Measurements from ENCODE around the gene CCDC102A. TPM values are rescaled to one million over a fixed set of nuclear protein-coding genes. Genes with fewer than 3 reads are reported as not detected.

CCDC102A gene
- total RNA-seq, 1 experiment from 2014 or later: 4.5 TPM

DNA sequence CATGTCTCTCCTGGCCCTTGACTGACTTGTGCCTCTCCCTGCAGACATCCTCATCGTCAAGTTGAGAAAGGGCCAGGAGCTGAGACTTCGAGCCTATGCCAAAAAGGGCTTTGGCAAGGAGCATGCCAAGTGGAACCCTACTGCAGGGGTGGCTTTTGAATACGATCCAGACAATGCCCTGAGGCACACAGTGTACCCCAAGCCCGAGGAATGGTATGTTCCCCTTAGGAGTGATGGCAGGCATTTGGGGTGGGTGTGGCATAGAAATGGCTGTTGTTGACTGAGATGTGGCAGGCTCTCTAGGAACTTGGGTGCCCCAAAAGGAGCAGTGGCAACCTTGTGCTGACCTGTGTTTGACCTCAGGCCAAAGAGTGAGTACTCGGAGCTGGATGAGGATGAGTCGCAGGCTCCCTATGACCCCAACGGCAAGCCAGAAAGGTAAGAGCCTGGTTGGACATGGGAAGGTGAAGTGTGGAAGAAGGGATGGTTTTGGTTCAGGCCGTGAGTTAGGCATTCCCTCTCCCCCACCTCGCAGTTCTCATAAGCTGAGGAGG lies 66.4 kb downstream of the CCDC102A start:
- Histone ChIP-seq H3K9me2 (ENCODE audit: insufficient read depth) (no peaks in the 10 kb centered on the region), H3K4me3 (replicated peaks in 1 of 2; ENCODE audit: low read depth in 1 of 2, low read length in 2 of 2) (no peak overlapping the region), H3K27me3 (ENCODE audit: insufficient read depth, low read length) (no peaks in the 10 kb centered on the region), H3K27ac (ENCODE audit: low read depth, low read length) (no peak overlapping the region), H3K9ac (ENCODE audit: low read length) (no peak overlapping the region), H2AFZ (ENCODE audit: low read depth, low read length, poor library complexity, severe bottlenecking) (no peak overlapping the region), H4K20me1 (ENCODE audit: insufficient read depth) (no peaks in the 10 kb centered on the region), H3K9me3 (ENCODE audit: control insufficient read depth in 1 of 2, insufficient read depth in 1 of 2, low read depth in 1 of 2, low read length in 2 of 2) (no peaks in the 10 kb centered on the region), H3K79me2 (ENCODE audit: insufficient read depth, low read length) (peaks cover 15% of the 10 kb centered on the region; the same call in 1 of the 2 replicates), H3K4me1 (ENCODE audit: control insufficient read depth in 1 of 2, insufficient read depth in 2 of 2, low read length in 2 of 2) (no peaks in the 10 kb centered on the region), H3K36me3 (ENCODE audit: control insufficient read depth in 1 of 2, insufficient read depth in 2 of 2, low read length in 2 of 2) (peaks cover 51 to 67% of the 10 kb centered on the region in 2 experiments; a peak in 3 of 4 replicates), H3K4me2 (ENCODE audit: low read length) (no peak overlapping the region)
- DNase-seq (ENCODE audit: low read depth, low spot score) (no peak), ATAC-seq (no peak)
- no TSS peak for BruUV-seq (replicated peaks)
- RAD21 ChIA-PET (ENCODE audit: low non-redundant PET in 1 of 2, low total read pairs in 2 of 2, uncharacterized antibody in 2 of 2, unreplicated experiment in 2 of 2): no interaction called here
- POLR2A ChIA-PET: no interaction called here
- TF ChIP-seq POLR2A (IDR thresholded peaks at IDR 0.05; ENCODE audit: borderline replicate concordance, extremely low read depth, insufficient read depth, insufficient read length) (no peak), ZNF274 (IDR thresholded peaks at IDR 0.05; ENCODE audit: low read depth, low read length) (no peak), POLR2AphosphoS5 (IDR thresholded peaks at IDR 0.05; ENCODE audit: low read depth, low read length) (no peak), YY1 (IDR thresholded peaks at IDR 0.05; ENCODE audit: extremely low read depth, insufficient replicate concordance, low read depth, low read length) (no peak), EZH2phosphoT487 (IDR thresholded peaks at IDR 0.05; ENCODE audit: borderline replicate concordance) (no peak), CEBPB (IDR thresholded peaks at IDR 0.05; ENCODE audit: low read depth) (no peak), EGR1 (IDR thresholded peaks at IDR 0.05; ENCODE audit: low read depth) (no peak), ELF1 (IDR thresholded peaks at IDR 0.05; ENCODE audit: borderline replicate concordance, low read depth) (no peak), CBX3 (IDR thresholded peaks at IDR 0.05; ENCODE audit: low read depth) (no peak), FOSL1 (IDR thresholded peaks at IDR 0.05; ENCODE audit: low read depth) (no peak), JUND (IDR thresholded peaks at IDR 0.05) (no peak), EZH2 (IDR thresholded peaks at IDR 0.05) (no peak), TCF7L2 (IDR thresholded peaks at IDR 0.05; ENCODE audit: borderline replicate concordance, extremely low read depth, insufficient read depth, insufficient read length) (no peak), SIN3A (IDR thresholded peaks at IDR 0.05; ENCODE audit: low read depth) (no peak), ZFX (IDR thresholded peaks at IDR 0.05) (no peak)
- TF ChIP-seq, protein P1, sequence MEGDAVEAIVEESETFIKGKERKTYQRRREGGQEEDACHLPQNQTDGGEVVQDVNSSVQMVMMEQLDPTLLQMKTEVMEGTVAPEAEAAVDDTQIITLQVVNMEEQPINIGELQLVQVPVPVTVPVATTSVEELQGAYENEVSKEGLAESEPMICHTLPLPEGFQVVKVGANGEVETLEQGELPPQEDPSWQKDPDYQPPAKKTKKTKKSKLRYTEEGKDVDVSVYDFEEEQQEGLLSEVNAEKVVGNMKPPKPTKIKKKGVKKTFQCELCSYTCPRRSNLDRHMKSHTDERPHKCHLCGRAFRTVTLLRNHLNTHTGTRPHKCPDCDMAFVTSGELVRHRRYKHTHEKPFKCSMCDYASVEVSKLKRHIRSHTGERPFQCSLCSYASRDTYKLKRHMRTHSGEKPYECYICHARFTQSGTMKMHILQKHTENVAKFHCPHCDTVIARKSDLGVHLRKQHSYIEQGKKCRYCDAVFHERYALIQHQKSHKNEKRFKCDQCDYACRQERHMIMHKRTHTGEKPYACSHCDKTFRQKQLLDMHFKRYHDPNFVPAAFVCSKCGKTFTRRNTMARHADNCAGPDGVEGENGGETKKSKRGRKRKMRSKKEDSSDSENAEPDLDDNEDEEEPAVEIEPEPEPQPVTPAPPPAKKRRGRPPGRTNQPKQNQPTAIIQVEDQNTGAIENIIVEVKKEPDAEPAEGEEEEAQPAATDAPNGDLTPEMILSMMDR (IDR thresholded peaks at IDR 0.05 in 2 of 3, conservative IDR thresholded peaks at IDR 0.05 in 1 of 3; ENCODE audit: borderline replicate concordance in 1 of 3, insufficient read depth in 1 of 3, low read depth in 2 of 3, low read length in 2 of 3): no peak
- TF ChIP-seq, protein P2, sequence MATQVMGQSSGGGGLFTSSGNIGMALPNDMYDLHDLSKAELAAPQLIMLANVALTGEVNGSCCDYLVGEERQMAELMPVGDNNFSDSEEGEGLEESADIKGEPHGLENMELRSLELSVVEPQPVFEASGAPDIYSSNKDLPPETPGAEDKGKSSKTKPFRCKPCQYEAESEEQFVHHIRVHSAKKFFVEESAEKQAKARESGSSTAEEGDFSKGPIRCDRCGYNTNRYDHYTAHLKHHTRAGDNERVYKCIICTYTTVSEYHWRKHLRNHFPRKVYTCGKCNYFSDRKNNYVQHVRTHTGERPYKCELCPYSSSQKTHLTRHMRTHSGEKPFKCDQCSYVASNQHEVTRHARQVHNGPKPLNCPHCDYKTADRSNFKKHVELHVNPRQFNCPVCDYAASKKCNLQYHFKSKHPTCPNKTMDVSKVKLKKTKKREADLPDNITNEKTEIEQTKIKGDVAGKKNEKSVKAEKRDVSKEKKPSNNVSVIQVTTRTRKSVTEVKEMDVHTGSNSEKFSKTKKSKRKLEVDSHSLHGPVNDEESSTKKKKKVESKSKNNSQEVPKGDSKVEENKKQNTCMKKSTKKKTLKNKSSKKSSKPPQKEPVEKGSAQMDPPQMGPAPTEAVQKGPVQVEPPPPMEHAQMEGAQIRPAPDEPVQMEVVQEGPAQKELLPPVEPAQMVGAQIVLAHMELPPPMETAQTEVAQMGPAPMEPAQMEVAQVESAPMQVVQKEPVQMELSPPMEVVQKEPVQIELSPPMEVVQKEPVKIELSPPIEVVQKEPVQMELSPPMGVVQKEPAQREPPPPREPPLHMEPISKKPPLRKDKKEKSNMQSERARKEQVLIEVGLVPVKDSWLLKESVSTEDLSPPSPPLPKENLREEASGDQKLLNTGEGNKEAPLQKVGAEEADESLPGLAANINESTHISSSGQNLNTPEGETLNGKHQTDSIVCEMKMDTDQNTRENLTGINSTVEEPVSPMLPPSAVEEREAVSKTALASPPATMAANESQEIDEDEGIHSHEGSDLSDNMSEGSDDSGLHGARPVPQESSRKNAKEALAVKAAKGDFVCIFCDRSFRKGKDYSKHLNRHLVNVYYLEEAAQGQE (IDR thresholded peaks at IDR 0.05; ENCODE audit: low read depth): no peak
- TF ChIP-seq, protein P3, sequence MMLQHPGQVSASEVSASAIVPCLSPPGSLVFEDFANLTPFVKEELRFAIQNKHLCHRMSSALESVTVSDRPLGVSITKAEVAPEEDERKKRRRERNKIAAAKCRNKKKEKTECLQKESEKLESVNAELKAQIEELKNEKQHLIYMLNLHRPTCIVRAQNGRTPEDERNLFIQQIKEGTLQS (IDR thresholded peaks at IDR 0.05): no peak
- TF ChIP-seq, protein P4, sequence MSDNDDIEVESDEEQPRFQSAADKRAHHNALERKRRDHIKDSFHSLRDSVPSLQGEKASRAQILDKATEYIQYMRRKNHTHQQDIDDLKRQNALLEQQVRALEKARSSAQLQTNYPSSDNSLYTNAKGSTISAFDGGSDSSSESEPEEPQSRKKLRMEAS (IDR thresholded peaks at IDR 0.05): no peak
- TF ChIP-seq, protein P5, sequence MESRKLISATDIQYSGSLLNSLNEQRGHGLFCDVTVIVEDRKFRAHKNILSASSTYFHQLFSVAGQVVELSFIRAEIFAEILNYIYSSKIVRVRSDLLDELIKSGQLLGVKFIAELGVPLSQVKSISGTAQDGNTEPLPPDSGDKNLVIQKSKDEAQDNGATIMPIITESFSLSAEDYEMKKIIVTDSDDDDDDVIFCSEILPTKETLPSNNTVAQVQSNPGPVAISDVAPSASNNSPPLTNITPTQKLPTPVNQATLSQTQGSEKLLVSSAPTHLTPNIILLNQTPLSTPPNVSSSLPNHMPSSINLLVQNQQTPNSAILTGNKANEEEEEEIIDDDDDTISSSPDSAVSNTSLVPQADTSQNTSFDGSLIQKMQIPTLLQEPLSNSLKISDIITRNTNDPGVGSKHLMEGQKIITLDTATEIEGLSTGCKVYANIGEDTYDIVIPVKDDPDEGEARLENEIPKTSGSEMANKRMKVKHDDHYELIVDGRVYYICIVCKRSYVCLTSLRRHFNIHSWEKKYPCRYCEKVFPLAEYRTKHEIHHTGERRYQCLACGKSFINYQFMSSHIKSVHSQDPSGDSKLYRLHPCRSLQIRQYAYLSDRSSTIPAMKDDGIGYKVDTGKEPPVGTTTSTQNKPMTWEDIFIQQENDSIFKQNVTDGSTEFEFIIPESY (IDR thresholded peaks at IDR 0.05; ENCODE audit: extremely low read depth, insufficient replicate concordance, low read length): no peak
- intact Hi-C loops (cut with micrococcal nuclease): no loop called here
- CTCF ChIA-PET: no interaction called here

Measured in HCT116 (cell line).